Measurements from ENCODE around the gene DDX25.

The DDX25 gene

GRCh38 chr11:125977333-125977732, 73.0 kb downstream of the DDX25 start:
- no peak for DNase-seq (ENCODE audit: low read depth)

DNA sequence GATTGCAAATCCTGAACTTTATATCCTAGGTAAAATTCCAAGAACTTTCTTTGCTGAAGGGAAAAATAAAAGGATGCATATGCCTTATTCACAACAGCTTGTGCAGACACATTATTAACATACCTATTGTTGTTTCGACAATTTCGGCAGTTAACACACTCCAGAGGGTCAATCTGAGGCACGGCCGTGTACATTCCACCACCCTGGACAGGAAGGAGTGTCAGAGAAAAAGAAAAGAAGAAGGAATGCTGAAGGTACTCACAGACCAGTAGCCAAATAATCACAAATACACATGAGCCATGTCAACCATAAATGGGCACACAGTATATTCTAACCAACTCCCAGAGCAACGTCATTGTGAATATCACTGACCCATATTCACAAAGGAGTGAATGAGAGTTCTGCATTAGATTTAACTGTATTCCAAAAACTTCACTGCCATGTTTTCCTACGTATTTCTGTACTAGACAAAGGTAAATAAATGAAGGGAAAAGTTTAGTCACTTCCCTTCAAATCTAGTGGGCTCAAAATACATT, 73.9 kb downstream of the DDX25 start:
- no peak for DNase-seq (ENCODE audit: low read depth)
